Prostate gland (tissue), 2 donors: ENCODE data around the gene C1orf50.

ENCODE experiments used
- POLR2AphosphoS5 ChIP-seq: sonication (generic); formaldehyde crosslinking; IDR thresholded peaks from one replicate; pipeline ENCODE4 v1.6.1; 2017; ENCODE audit warnings: antibody characterized with exemption
- TF ChIP-seq, protein P1 (sequence below), 4 experiments: fragments of 200-600 bp in 2 of 4; fragments of 450-650 bp in 2 of 4; sonication (generic) in 2 of 4; IDR thresholded peaks; 1 replicate in 3 of 4; 2 replicates in 1 of 4; pipeline ENCODE4 v1.5.1; 2016 to 2019; ENCODE audit warnings: antibody characterized with exemption in 4 of 4, mild to moderate bottlenecking in 2 of 4, moderate library complexity in 2 of 4

DNA sequence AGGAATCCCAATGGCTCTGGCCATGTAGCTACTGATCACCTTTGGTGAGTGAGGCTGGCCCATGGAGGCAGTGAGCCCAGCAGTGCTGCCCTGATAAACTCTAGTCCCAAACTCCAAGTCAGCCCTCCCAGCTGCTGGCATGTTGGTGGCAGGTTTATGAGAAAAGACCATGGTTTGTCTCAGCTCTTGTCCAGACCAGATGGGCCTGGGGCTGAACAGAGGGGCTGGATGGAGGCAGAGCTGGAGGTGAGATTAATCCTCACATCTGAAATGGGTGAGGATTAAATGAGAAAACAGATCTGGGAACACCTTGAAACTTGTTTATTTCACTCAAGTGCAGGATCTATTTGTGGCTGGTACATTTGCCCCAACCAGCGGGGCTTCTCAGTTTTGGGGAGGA is 21.0 kb downstream of the C1orf50 start:
- TF ChIP-seq, protein P1, sequence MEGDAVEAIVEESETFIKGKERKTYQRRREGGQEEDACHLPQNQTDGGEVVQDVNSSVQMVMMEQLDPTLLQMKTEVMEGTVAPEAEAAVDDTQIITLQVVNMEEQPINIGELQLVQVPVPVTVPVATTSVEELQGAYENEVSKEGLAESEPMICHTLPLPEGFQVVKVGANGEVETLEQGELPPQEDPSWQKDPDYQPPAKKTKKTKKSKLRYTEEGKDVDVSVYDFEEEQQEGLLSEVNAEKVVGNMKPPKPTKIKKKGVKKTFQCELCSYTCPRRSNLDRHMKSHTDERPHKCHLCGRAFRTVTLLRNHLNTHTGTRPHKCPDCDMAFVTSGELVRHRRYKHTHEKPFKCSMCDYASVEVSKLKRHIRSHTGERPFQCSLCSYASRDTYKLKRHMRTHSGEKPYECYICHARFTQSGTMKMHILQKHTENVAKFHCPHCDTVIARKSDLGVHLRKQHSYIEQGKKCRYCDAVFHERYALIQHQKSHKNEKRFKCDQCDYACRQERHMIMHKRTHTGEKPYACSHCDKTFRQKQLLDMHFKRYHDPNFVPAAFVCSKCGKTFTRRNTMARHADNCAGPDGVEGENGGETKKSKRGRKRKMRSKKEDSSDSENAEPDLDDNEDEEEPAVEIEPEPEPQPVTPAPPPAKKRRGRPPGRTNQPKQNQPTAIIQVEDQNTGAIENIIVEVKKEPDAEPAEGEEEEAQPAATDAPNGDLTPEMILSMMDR (IDR thresholded peaks at IDR 0.05): no peak
- no peak for TF ChIP-seq POLR2AphosphoS5
